ENCODE measurements around the gene ARMH1.

ARMH1 gene

DNA sequence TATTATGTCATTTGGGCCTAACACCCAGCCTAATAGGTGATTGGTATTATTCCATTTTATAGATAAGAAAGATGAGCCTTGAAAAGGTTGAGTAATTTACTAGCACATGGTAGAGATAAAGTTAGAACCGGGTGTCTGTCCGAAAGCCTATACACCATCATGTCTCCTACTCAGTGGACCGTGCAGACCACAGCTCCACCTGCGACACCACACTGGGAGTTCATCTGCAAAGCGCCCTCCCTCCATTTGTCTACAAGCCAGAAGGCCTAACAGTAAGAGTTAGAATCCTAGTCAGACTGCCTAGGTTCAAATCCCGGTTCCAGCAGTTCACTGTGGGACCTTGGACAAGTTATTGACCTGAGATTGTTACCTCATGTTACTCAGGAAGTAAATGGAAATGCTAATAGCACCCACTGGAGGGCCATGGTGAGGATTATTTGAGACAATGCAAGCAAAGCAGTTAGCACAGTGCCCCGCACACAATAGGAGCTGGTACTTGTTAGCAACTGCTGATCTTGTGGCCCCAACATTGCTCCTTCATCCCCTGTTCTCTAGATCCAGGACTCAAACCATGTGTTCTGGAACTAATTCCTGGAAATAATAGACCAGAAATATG, 20.5 kb downstream of the ARMH1 start:
- Histone ChIP-seq H3K9me3 (ENCODE audit: insufficient read depth, low read length) (no peaks in the 10 kb centered on the region), H3K36me3 (replicated peaks; ENCODE audit: low read depth, low read length) (no peaks in the 10 kb centered on the region), H3K27ac (ENCODE audit: low read length) (no peak overlapping the region), H3K4me2 (ENCODE audit: low read length) (no peak overlapping the region), H3K4me3 (ENCODE audit: low read length) (no peak overlapping the region), H4K20me1 (ENCODE audit: insufficient read depth, low read length) (no peaks in the 10 kb centered on the region), H3K79me2 (ENCODE audit: low read length) (no peaks in the 10 kb centered on the region), H3K4me1 (ENCODE audit: low read length) (peaks cover 32% of the 10 kb centered on the region), H3K27me3 (ENCODE audit: low read depth, low read length) (no peaks in the 10 kb centered on the region), H2AFZ (ENCODE audit: low read depth, low read length) (no peak overlapping the region), H3K9ac (ENCODE audit: low read length) (no peak overlapping the region)
- no peak for TF ChIP-seq EZH2phosphoT487 (IDR thresholded peaks at IDR 0.05; ENCODE audit: low read depth)
- TF ChIP-seq, protein P1, sequence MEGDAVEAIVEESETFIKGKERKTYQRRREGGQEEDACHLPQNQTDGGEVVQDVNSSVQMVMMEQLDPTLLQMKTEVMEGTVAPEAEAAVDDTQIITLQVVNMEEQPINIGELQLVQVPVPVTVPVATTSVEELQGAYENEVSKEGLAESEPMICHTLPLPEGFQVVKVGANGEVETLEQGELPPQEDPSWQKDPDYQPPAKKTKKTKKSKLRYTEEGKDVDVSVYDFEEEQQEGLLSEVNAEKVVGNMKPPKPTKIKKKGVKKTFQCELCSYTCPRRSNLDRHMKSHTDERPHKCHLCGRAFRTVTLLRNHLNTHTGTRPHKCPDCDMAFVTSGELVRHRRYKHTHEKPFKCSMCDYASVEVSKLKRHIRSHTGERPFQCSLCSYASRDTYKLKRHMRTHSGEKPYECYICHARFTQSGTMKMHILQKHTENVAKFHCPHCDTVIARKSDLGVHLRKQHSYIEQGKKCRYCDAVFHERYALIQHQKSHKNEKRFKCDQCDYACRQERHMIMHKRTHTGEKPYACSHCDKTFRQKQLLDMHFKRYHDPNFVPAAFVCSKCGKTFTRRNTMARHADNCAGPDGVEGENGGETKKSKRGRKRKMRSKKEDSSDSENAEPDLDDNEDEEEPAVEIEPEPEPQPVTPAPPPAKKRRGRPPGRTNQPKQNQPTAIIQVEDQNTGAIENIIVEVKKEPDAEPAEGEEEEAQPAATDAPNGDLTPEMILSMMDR (IDR thresholded peaks at IDR 0.05; ENCODE audit: low read depth, low read length): no peak

DNA sequence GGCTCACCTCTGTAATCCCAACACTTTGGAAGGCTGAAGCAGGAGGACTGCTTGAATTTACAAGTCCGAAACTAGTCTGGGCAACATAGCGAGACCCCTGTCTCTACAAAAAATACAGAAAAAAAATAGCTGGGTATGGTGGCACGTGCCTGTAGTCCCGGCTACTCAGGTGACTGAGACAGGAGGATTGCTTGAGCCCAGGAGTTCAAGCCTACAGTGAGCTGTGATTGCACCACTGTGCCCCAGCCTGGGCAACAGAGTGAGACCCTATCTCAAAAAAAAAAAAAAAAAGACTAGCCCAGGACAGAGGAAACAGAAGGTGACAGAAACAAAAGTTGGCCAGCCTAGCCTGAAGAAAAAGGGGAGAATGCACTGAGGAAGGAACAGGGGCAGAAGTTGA, 21.2 kb downstream of the ARMH1 start:
- Histone ChIP-seq H3K4me2 (ENCODE audit: low read length) (no peak overlapping the region), H4K20me1 (ENCODE audit: insufficient read depth, low read length) (no peaks in the 10 kb centered on the region), H3K9me3 (ENCODE audit: insufficient read depth, low read length) (no peaks in the 10 kb centered on the region), H3K79me2 (ENCODE audit: low read length) (no peaks in the 10 kb centered on the region), H2AFZ (ENCODE audit: low read depth, low read length) (no peak overlapping the region), H3K4me1 (ENCODE audit: low read length) (peaks cover 32% of the 10 kb centered on the region), H3K36me3 (replicated peaks; ENCODE audit: low read depth, low read length) (no peaks in the 10 kb centered on the region), H3K4me3 (ENCODE audit: low read length) (no peak overlapping the region), H3K27me3 (ENCODE audit: low read depth, low read length) (no peaks in the 10 kb centered on the region), H3K9ac (ENCODE audit: low read length) (no peak overlapping the region), H3K27ac (ENCODE audit: low read length) (no peak overlapping the region)
- TF ChIP-seq EZH2phosphoT487 (IDR thresholded peaks at IDR 0.05; ENCODE audit: low read depth): no peak
- TF ChIP-seq, protein P1 (IDR thresholded peaks at IDR 0.05; ENCODE audit: low read depth, low read length): no peak

DNA sequence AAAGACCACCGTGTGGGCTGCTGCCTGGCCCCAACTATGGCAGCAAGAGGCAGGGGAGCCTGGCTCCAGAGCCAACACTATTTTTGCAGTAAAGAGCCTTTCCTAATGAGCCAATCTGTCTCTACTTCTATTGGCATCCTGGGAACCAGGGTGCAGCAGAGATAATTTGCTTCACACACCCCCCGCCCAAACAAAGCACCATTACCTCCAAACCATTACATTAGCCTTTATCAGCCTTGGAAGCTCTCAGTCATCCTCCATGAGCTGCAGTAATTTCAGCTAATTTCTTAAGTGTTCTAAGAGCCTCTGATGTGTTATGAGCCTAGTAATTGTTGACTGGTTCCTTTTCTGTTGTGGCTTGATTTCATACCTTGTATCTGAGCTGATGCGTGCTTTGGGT, 21.6 kb downstream of the ARMH1 start:
- Histone ChIP-seq H2AFZ (ENCODE audit: low read depth, low read length) (peak overlapping the region; percentile 71), H3K4me3 (ENCODE audit: low read length) (no peak overlapping the region), H3K9ac (ENCODE audit: low read length) (no peak overlapping the region), H3K36me3 (replicated peaks; ENCODE audit: low read depth, low read length) (no peaks in the 10 kb centered on the region), H3K79me2 (ENCODE audit: low read length) (no peaks in the 10 kb centered on the region), H3K9me3 (ENCODE audit: insufficient read depth, low read length) (no peaks in the 10 kb centered on the region), H4K20me1 (ENCODE audit: insufficient read depth, low read length) (no peaks in the 10 kb centered on the region), H3K4me2 (ENCODE audit: low read length) (no peak overlapping the region), H3K27ac (ENCODE audit: low read length) (no peak overlapping the region), H3K4me1 (ENCODE audit: low read length) (peaks cover 32% of the 10 kb centered on the region), H3K27me3 (ENCODE audit: low read depth, low read length) (no peaks in the 10 kb centered on the region)
- TF ChIP-seq EZH2phosphoT487 (IDR thresholded peaks at IDR 0.05; ENCODE audit: low read depth): no peak
- TF ChIP-seq, protein P1 (IDR thresholded peaks at IDR 0.05; ENCODE audit: low read depth, low read length): no peak

DNA sequence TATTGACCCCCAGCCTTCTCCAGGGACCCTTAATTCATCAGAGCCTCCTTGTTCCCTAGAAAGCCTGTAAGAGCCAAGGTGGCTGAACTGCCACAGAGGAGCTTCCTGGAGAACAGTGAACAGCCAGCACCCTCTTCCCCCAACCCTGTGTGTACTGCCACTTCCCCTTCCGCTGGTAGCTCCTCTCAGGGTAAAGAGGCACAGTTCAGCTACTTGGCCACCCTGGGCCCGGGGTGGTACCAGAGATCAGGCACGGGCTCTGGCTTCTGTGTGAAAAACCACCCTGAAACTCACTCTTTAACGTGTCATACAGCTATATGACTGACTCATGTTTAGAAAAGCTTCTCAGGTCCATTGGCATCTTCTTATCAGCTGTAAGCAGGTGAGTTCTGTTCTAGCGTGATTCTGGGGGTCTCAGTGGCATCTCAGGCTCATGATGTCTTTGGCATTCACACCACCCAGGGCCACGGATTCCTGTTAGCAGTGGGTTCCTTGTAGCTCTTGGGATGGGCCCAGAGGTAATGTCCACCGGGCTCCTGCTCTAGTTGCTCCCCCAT, 22.4 kb downstream of the ARMH1 start:
- H2AFZ ChIP-seq (ENCODE audit: low read depth, low read length): peak overlapping the region; percentile 71
- no peaks in the 10 kb centered on the region for H4K20me1 ChIP-seq (ENCODE audit: insufficient read depth, low read length)
- peaks cover 32% of the 10 kb centered on the region for H3K4me1 ChIP-seq (ENCODE audit: low read length)
- H3K79me2 ChIP-seq (ENCODE audit: low read length): no peaks in the 10 kb centered on the region
- H3K9me3 ChIP-seq (ENCODE audit: insufficient read depth, low read length): no peaks in the 10 kb centered on the region
- peak overlapping the region; percentile 26 for H3K4me2 ChIP-seq (ENCODE audit: low read length)
- no peaks in the 10 kb centered on the region for H3K27me3 ChIP-seq (ENCODE audit: low read depth, low read length)
- no peak for TF ChIP-seq EZH2phosphoT487 (IDR thresholded peaks at IDR 0.05; ENCODE audit: low read depth)
- TF ChIP-seq, protein P1 (IDR thresholded peaks at IDR 0.05; ENCODE audit: low read depth, low read length): no peak
- no peaks in the 10 kb centered on the region for H3K36me3 ChIP-seq (replicated peaks; ENCODE audit: low read depth, low read length)
- H3K27ac ChIP-seq (ENCODE audit: low read length): peak overlapping the region; percentile 20; the same call in 1 of the 2 replicates
- H3K4me3 ChIP-seq (ENCODE audit: low read length): peak overlapping the region; percentile 19; the same call in 1 of the 2 replicates
- H3K9ac ChIP-seq (ENCODE audit: low read length): no peak overlapping the region
